Nephron progenitor cell (in vitro differentiated cells): ENCODE measurements around the gene SART3.

ENCODE experiments used
- DNase-seq: peaks from one replicate; pipeline ENCODE4 v3.0.0; 2021
- H3K27ac Mint-ChIP-seq: 2 replicates; pipeline ENCODE4 v1.8.0; 2021; ENCODE audit warnings: mild to moderate bottlenecking, moderate library complexity, mixed read lengths
- H3K27me3 Mint-ChIP-seq: 2 replicates; pipeline ENCODE4 v1.8.0; 2021; ENCODE audit warnings: mild to moderate bottlenecking, low read depth, mixed read lengths; ENCODE audit not compliant: poor library complexity
- H3K36me3 Mint-ChIP-seq: 2 replicates; pipeline ENCODE4 v1.8.0; 2021; ENCODE audit warnings: low read depth, mixed read lengths
- H3K4me1 Mint-ChIP-seq: 2 replicates; pipeline ENCODE4 v1.8.0; 2021; ENCODE audit warnings: mixed read lengths
- H3K4me3 Mint-ChIP-seq: 2 replicates; pipeline ENCODE4 v1.8.0; 2021; ENCODE audit warnings: mild to moderate bottlenecking, moderate library complexity, mixed read lengths
- H3K9me3 Mint-ChIP-seq: 2 replicates; pipeline ENCODE4 v1.8.0; 2021; ENCODE audit warnings: mild to moderate bottlenecking, moderate library complexity, mixed read lengths
- CTCF ChIP-seq: fragments of 200-600 bp; sonication (generic); IDR thresholded peaks from 2 replicates; pipeline ENCODE4 v1.5.0; 2021; ENCODE audit warnings: antibody characterized with exemption

SART3 gene

GRCh38 chr12:108553799-108554198 lies 7.2 kb downstream of the SART3 start:
- Mint-ChIP-seq H3K27me3 (no peaks in the 10 kb centered on the region), H3K4me1 (peaks cover 22% of the 10 kb centered on the region), H3K27ac (no peak overlapping the region), H3K9me3 (no peaks in the 10 kb centered on the region), H3K36me3 (peaks cover 14% of the 10 kb centered on the region), H3K4me3 (no peak overlapping the region)
- no peak for TF ChIP-seq CTCF
- DNase-seq: no peak

GRCh38 chr12:108551535-108551934 lies 9.4 kb downstream of the SART3 start:
- H3K27ac Mint-ChIP-seq: no peak overlapping the region

GRCh38 chr12:108548954-108549521 lies 11.9 kb downstream of the SART3 start:
- Mint-ChIP-seq H3K27ac (no peak overlapping the region), H3K27me3 (no peaks in the 10 kb centered on the region), H3K9me3 (no peaks in the 10 kb centered on the region), H3K4me1 (peaks cover 5% of the 10 kb centered on the region), H3K36me3 (peaks cover 36% of the 10 kb centered on the region), H3K4me3 (no peak overlapping the region)
- no peak for DNase-seq
- TF ChIP-seq CTCF: no peak

More at GRCh38 chr12:108551535-108551934, 9.4 kb downstream of the SART3 start:
- no peak for DNase-seq
- Mint-ChIP-seq H3K9me3 (no peaks in the 10 kb centered on the region), H3K4me1 (peaks cover 12% of the 10 kb centered on the region), H3K27me3 (no peaks in the 10 kb centered on the region), H3K4me3 (no peak overlapping the region), H3K36me3 (peaks cover 23% of the 10 kb centered on the region)
- TF ChIP-seq CTCF: no peak

GRCh38 chr12:108547686-108548085 lies 13.3 kb downstream of the SART3 start:
- H3K4me3 Mint-ChIP-seq: no peak overlapping the region
- no peak for DNase-seq
- TF ChIP-seq CTCF: no peak
- no peaks in the 10 kb centered on the region for H3K27me3 Mint-ChIP-seq
- H3K36me3 Mint-ChIP-seq: peaks cover 47% of the 10 kb centered on the region
- H3K9me3 Mint-ChIP-seq: no peaks in the 10 kb centered on the region
- H3K4me1 Mint-ChIP-seq: peaks cover 1% of the 10 kb centered on the region
- H3K27ac Mint-ChIP-seq: peak overlapping the region; percentile 74

- no peak overlapping the region for H3K4me3 Mint-ChIP-seq
- H3K9me3 Mint-ChIP-seq: no peaks in the 10 kb centered on the region
- H3K36me3 Mint-ChIP-seq: peaks cover 56% of the 10 kb centered on the region
- TF ChIP-seq CTCF: no peak
- H3K27ac Mint-ChIP-seq: no peak overlapping the region
- no peak for DNase-seq
- H3K27me3 Mint-ChIP-seq: no peaks in the 10 kb centered on the region
- H3K4me1 Mint-ChIP-seq: no peaks in the 10 kb centered on the region
Measured at GRCh38 chr12:108543652-108544051, 17.3 kb downstream of the SART3 start.

- no peaks in the 10 kb centered on the region for H3K27me3 Mint-ChIP-seq
- no peak overlapping the region for H3K4me3 Mint-ChIP-seq
- no peak for DNase-seq
- no peaks in the 10 kb centered on the region for H3K9me3 Mint-ChIP-seq
- no peak overlapping the region for H3K27ac Mint-ChIP-seq
- H3K4me1 Mint-ChIP-seq: no peaks in the 10 kb centered on the region
- no peak for TF ChIP-seq CTCF
- peaks cover 58% of the 10 kb centered on the region for H3K36me3 Mint-ChIP-seq
Measured at GRCh38 chr12:108542320-108542719, 18.7 kb downstream of the SART3 start.
